Stimulated activated naive CD4-positive, alpha-beta T cell treated with Interleukin-2 at 50 U/mL for 16 hours (primary cell): ENCODE measurements around the gene FRMD5.
"Not testable (repeated sequence)": the region's sequence is repeated elsewhere in the genome, so short reads cannot be mapped to it uniquely, and the experiment has no call there.

Source experiments
- DNase-seq: peaks from one replicate; lab custom pipeline; 2025; lab: John Stamatoyannopoulos, UW

The FRMD5 gene

DNA sequence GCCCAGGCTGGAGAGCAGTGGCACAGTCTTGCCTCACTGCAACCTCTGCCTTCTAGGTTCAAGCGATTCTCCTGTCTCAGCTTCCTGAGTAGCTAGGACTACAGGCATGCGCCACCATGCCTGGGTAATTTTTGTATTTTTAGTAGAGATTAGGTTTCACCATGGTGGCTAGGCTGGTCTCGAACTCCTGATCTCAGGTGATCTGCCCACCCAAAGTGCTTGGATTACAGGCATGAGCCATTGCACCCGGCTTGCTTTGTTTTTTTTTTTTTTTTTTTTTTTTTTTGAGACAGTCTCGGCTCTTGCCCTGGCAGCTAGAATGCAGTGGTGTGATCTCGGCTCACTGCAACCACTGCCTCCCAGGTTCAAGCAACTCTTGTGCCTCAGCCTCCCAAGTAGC, 362.6 kb downstream of the FRMD5 start:
- not testable (repeated sequence) for DNase-seq

- not testable (repeated sequence) for DNase-seq
These were observed 363.5 kb downstream of the FRMD5 start for GRCh38 chr15:43831519-43832052.

- DNase-seq, result not testable (repeated sequence)
These were observed 364.3 kb downstream of the FRMD5 start for GRCh38 chr15:43830691-43831275.

- DNase-seq, result not testable (repeated sequence)
These were observed 365.0 kb downstream of the FRMD5 start for GRCh38 chr15:43829951-43830540.

GRCh38 chr15:43828061-43828657, 366.9 kb downstream of the FRMD5 start:
- no peak for DNase-seq

- DNase-seq, result peak; percentile 69
These were observed 368.3 kb downstream of the FRMD5 start, which contains the start of gene WDR76 for GRCh38 chr15:43826508-43827341. Gene WDR76 (plus strand): TSS chr15:43827002. CDS start chr15:43827033, 31 bp downstream.

- no peak for DNase-seq
These were observed 369.0 kb downstream of the FRMD5 start for GRCh38 chr15:43826029-43826507.

- DNase-seq, result not testable (repeated sequence)
These were observed 369.8 kb downstream of the FRMD5 start for GRCh38 chr15:43825305-43825704.

DNA sequence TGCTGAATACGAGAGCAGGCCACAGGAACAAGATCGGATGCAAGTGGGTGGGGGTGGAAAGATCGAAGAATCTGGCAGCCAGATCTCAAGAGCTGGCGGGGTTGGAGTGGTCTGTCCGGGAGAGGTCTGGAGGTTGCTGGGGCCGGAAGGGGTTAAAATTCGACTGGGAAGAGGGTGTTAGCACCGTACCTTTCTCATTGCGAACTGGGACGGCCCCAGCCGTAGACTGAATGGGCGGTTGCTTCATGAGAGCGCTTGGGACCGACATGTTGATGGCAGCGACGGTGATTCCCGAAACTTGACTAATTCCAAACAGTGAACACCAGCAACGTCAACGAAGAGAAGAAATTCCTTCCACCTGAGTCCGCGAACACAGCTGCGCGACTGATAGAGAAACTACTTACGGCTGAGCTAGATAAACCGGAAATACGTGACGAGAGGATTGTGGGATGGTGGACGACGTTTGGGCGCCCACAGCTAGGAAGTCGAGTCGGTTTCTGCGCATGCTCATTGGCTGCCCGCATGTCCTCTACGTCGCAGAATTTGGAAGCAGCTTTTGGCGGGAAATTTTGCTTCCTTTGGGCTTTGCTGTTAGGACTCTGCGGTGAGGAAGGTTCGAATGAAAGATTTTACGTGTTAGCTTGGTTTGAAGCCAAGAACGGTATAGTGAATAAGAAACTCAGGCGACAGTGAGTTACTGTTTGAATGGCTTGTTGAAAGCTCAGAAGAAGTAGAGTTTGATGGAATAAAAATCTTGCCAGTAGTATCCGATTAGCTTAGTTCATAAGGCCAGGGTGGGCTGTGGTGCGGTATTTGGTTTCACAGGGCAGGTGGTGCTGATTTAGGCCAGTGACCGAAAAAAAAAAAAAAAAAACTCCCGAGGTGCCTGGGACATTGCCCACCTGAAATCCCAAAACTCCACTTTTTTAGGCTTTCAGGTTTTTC, 370.5 kb downstream of the FRMD5 start, which contains the start of gene MFAP1:
Gene MFAP1 (minus strand): TSS at position 389 of the 945 bp plus-strand sequence. CDS start 121 bp downstream, at position 268.
- peak; percentile 91 for DNase-seq

- DNase-seq, result no peak
These were observed 373.6 kb downstream of the FRMD5 start for GRCh38 chr15:43821505-43821904.
